NCI-H146 treated with DMSO at 0.1 percent for 48 hours (cell line): ENCODE results near the gene NHERF1.

Source experiments
- DNase-seq: peaks from one replicate; lab custom pipeline; 2025; ENCODE audit not compliant: unreplicated experiment; lab: John Stamatoyannopoulos, UW

Gene NHERF1

DNA sequence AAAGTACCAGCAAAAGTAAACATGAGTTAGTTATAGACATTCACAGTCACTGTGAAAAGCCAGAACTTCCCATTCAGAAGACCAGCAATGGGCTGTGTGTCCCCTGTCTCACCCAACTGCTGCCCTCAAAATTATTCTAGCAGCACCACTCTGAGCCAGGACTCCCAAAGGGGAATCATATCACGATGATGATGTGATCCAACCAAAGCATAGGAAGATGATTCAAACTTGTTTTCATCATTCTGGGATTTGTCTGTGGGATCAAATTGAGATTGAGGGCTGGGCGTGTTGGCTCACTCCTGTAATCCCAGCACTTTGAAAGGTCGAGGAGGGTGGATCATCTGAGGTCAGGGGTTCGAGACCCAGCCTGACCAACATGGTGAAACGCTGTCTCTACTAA, 34.1 kb downstream of the NHERF1 start:
- DNase-seq: no peak

DNA sequence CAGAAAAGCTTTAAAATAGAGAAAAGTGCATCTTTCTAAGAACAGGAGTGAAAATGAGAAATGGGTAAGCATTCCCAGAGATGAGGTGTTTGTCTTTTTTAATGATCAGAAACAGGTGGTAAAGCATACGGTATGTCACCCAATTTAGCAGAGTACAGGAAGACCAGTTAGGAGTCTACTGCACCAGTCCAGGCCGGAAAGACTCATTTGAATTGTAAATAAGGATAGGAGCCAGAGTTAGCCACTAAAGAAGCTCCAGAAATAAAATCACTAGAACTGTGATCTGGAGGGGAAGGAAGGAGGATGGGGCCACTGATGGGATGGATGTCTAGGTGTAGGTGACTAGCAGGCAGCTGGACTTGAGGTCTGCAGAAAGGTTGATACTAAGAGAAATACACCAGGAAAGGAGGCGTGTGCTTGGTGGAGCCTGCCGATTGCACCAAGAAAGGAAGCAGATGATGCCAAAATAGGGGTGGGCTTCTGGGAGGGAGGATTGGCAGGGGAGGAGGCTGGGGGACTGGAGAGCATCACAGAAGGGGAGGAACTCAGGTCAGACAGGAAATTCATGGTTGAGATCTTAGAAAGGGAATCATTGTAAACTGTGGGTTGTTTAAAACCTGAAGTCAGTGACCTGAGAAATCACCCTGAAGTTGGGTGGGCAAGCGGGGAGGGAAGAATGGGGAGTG, 35.8 kb downstream of the NHERF1 start:
- no peak for DNase-seq

DNA sequence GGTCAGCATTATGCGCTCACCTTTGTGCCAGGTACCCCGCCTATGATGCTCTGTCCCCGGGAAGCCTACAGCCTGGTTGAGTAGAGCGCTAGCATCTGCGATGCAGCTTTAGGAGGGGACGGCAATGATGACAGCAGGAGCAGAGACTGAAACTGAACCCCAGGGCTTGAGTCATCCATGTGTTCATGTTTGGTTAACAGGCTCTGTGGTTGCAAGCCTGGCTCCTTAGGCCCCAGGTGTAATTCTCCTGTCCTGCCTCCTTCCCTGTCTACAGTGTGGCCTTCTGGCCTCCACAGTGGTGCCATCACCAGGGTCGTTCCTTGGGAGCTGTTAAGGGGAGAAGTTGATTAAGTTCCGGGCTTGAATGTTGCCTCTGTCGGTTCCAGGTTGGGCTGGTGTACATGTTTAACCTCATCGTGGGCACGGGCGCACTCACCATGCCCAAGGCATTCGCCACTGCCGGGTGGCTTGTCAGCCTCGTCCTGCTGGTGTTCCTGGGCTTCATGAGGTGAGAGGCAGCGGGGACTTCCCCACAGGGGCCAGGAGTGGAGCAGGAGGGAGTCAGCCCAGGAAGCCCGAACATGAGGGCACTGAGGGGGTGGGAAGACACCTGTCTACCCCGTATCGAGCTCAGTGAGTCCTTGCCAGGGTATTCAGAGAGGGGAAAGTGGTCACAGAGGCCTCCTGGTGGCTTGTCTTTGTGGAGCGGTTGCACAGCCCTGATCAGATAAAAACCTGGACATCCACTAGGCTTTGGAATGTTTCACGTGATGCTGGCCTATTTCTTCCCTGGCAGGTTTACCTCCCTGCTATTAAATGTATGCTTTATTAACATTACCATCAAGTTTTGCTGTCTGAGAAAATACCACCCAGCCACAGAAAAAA, 36.9 kb downstream of the NHERF1 start:
- no peak for DNase-seq

DNA sequence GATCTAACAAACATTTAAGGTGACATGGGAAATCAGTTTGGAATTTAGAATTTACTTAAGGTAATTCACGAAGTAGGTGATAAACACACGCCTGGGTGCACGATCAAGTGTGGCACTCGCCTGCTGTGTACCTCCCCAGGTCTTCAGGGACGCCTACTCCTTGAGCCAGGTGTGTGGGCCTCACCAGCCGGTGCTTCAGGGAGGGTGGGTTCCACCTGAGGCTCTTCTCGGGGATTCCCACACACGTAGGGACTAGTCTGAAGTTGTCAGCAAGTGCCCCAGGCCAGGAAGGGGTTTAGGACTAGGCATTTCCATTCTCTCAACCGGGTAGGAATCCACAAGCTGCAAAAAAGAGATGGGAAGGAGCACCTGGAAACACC, 37.5 kb downstream of the NHERF1 start:
- no peak for DNase-seq

DNA sequence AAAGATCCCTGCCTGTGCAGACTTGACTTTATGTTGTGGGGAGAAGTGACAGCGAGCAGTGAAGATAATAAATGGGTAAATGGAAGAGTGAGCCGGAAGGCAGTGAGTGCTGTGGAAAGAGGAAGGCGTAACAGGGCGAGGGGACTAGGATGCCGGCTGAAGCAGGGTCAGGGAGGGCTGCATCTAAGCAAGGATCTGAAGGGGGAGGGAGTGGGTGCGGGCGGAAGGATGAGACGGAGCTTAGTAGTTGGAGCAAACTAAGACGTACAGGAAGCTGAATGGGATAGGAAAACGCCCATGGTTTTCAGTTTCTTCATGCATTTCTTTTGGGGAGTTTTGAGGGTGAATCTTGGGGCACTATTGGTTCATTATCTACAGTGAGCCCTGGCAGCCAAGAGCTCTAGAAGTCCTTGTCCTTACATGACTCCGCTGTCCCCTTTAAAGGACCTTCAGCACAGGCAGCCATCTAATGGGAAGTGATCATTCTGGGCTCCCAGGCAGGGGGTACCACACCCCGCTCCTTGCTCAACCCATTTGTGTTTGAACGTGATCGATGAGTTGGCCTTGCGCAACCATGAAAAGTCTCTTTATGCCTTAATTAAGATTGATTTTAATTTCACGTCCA, 38.1 kb downstream of the NHERF1 start:
- DNase-seq: no peak

DNA sequence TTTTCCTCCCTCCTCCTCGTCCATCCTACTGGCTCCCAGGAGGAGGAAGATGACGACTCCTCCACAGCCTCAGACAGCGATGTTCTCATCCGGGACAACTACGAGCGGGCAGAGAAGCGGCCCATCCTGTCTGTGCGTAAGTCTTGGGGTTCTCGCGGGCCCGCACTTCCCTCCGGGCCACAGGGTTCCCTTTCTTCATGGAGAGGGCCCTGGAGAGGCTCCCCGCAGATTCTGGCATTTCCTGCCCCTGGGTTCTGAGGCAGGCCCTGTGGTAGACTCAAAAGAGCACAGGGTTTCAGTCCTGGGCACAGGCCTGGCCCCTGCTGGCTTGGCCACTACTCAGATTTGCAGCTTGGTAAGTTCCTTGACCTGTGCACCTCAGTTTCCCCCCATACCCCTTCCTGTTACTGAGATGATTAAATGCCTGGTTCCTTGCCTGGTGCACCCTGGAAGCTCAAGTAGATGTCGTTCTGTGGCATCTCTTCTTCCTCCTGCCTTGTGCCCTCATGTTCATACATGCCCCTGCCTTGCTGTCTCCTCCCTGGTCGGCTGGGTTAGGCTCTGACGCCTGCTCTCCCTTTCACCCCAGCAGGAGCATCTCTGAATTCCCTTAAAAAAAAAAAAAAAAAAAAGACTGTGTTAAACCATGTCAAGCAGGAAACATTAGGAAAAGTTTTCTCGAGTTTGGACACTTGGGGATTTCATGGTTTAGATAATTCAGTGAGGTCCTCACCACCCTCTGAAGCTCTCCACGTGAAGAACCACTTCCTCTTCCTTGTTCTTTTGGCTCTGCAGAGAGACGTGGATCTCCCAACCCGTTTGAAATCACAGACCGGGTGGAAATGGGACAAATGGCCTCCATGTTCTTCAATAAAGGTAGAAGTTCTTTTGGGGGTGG, 42.0 kb downstream of the NHERF1 start:
- no peak for DNase-seq

DNA sequence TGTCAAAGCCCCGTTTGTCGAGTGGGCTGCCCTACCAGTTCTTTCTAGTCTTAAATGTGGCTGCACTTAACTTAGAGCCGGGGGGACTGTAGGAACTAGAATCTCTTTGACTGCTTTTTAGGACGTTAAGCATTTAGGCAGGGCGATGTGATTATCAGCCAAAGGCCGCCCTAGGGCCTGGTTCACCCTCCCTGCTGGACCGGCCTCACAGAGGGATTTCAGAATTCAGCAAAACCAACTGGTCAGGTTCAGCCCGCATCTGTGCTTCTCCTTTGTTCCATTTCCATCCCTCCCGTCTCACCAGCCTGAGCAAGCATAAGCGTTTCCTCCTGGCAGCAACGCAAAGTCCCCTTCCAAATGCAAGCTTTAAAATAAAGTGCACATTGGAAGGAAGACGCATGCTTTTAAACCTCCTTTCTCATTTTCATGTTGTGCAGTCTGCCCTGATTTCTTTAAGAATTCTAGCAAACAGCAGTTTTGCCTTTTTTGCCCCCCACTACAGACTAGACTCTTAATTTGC, 44.2 kb downstream of the NHERF1 start:
- DNase-seq: no peak

DNA sequence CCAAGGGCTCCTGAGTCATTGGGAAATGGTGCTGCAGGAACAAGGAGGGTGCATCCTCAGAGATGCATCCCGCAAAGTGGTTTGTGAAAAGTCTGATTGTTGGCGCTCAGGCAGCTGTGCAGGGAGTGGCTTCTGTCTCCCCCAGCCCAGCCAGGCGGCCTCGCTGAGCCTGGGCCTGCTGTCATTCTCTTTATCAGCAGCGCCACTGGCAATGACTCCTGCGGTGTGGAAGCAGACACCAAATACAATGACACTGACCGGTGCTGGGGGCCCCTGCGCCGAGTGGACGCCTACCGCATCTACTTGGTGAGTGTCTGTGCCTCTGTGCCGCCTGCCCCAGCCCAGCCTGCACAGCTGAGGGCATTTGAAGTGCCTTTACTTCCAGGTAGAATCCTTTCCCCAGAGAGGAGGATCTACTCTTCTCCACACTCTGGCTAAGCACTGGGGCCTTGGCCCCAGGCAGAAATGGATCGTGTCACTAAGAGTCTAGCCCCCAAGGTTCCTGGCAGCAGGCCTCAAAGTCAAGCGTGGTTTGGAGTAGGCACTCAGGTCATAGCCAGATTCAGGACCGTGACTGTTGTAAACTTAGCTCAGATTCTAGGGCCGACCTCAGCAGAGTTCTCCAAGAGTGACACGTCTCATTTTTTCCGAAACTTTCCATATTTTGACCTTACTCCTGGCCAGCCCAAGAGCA, 47.0 kb downstream of the NHERF1 start:
- no peak for DNase-seq

DNA sequence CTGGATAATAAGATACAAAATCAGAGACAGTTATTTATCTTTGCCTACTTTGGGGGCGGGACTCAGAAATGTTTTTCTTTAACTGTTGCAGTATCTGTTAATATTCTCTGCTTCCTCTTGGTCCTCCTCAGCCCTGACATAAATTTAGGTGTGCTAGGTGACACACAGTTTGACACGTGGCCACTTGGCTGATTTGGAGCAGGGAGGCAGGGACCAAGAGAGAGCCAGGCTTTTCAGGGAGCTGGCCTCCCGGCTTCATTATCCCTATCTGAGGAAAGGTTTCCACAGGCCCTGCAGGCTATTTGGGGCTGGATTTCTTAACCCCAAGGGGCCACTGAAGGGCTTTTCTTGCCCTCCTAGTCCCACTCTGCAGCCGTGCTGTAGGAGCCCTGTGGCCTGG, 47.8 kb downstream of the NHERF1 start:
- no peak for DNase-seq

DNA sequence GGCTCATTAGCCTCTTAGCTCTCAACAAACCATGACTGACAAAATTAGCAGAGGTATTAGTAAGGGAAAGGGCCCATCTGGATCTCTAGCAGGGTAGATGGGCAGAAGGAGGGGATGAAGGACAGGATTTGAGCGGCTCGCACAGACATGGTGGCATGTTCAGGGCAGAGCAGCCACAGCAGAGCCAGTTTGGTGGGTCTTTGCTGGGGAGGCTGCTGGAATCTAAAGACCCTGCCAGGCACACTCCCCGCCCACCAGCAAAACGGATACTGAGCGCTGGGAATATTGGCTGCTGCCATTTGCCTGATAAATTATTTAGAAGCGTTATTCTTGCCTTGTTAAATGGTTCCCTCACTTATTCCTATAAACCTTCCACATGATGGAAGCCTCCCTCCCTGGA, 48.4 kb downstream of the NHERF1 start:
- no peak for DNase-seq

DNA sequence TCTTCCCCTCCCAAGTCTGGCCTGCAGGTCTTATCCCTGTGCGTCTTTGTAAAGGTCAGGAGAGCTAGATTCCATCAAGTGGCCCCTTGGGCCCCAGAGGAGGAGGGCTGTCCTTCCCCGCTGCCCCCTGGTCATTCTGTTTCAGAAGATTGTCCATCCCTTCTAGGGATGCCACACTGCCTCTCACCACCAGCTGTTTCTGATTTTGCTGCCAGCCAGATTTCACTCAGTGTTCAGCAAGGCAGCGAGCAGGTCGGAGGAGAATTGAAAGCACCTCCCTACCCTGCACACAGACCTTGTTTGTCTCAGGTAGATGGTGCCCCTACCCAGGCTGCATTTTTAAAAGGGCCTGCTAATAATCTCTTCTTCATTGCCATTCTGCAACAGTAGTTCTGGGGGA, 49.4 kb downstream of the NHERF1 start:
- no peak for DNase-seq

DNA sequence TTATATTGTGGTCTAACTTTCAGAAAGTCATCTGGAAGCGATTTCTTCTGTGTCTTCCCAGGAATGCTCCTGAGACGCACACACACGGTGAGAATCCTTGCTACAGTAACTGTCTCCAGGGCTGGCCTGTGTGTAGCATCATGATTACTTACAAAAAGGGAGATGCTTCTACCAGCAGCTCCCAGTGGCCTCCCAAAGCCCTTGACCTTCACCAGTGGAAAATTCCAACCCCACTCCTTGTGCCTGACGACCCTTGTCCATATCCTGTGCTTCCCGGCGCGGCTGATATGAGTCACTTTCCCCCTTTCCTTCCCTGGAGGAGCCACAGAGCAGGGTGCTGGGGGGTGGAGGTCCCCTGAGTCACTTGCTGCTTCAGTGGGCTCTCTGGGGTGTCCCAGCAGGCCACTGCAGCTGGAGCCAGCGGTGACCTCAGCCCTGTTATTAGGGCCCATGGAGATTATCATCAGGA, 49.8 kb downstream of the NHERF1 start:
- DNase-seq: no peak

DNA sequence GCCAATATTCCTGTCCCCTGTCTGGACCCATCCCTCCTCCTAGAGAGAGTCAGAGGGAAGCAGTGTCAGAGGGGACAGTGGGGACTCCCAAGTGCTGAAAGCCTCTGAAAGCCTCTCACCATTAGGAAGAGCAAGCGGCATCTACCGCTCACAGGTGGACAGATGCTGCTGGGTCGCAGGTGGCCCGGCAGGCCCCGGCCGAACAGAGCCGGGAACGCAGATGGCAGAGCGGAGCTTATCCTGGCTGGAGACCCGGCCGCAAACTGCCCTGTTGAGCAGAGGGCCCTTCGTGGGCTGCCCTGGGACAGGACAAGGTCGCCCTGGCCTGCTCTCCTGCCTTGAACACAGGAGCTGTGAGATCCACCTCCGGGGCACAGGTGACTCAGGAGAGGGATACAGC, 50.7 kb downstream of the NHERF1 start:
- DNase-seq: no peak

DNA sequence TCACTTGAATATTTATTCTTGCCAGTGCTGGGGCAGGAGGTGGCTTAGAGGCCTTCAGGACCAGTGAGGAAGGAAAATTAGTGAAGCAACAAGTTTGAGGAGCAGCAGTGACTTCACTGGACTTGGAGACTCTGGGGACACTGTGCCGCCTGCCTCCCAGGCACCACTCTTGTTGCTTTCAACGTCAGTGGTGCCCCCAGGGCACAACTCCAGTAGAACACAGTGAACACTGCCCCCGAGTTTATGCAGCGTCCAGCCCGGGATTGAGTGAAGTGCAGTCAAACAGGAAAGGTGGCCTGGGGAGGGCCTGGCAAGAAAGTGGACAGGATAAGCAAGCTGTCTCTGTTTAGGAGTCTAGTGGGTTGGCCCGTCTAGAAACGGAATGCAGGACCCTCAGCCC, 52.1 kb downstream of the NHERF1 start:
- DNase-seq: no peak

DNA sequence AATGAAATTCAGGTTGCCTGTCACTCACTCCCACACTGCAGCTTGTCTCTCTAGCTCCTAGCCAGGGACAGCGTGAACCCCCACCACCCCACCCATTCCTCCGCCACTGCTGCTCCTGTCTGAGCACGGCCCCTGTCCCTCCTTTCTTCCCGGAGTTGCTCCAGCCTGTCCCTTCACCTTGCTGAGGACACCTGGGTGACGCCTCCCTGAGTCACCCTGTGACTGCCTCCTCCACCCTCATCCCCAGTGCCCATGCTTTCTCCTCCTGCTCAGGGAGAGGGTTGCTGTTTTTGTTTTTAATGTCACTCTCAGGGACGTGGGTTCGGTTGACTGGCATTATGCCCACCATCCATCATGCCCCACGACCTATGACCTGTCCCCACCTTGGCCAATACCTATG, 53.5 kb downstream of the NHERF1 start:
- DNase-seq: no peak

DNA sequence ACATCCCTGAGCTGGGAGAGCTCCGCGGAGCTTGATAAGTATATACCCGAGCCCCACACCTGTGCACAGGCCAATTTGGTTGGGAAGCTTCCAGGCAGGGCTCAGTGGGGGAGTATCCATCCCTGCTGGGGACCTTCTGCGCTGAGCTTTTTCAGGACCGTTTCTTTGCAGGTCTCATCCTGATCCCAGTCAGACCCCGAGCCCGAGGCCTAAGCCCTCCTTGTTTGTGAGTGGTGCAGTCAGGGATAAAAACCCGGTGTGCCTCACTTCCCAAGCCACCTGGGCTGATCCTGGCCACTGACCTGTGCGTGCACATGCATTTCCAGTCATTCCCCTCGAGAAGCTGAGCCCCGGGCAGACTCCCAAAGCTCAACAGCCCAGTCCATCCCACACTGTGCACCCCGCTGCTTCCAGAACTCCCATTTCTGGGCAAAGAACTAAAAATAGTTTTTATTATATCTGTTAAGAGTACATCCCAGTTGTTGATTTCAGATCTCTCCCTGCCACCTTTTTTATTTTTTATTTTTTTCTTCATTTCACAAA, 55.0 kb downstream of the NHERF1 start:
- no peak for DNase-seq

DNA sequence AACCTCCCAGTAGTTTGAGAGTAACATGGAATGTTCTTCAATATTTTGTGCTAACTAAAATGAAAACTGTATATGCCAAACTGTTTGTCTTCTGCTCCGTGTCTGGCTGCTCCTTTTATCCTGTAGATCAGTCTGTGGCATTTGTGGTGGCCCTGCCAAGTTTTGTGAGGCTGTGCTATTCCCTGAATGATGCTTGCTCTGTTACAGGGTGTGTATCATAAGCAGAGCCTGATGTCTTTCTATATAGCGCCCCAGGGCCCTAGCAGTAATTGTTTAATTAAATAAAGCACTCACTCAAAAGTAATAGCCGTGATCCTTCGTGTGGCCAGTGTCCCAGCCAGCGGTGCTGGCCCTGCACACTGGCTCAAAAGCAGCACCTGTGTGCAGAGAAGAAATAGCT, 55.5 kb downstream of the NHERF1 start:
- DNase-seq: no peak

DNA sequence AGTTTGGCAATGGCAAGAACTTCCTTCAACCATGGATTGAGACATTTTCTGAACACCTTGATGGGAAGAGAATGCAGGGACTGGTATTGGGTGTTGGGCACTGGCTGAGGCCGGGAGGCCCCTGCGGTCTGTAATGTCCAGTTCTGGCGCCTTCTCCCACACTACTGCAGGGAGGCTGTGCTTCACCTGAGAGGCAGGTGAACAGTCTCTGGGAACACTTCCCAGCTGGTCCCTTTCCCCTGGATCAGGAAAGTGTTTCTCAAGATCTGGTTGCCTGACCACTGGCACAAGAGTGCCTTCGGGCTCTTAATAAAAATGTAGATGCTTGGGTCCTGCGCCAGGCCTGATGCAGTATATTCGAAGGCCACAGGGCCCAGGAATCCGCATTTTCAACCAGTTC, 56.3 kb downstream of the NHERF1 start:
- no peak for DNase-seq

DNA sequence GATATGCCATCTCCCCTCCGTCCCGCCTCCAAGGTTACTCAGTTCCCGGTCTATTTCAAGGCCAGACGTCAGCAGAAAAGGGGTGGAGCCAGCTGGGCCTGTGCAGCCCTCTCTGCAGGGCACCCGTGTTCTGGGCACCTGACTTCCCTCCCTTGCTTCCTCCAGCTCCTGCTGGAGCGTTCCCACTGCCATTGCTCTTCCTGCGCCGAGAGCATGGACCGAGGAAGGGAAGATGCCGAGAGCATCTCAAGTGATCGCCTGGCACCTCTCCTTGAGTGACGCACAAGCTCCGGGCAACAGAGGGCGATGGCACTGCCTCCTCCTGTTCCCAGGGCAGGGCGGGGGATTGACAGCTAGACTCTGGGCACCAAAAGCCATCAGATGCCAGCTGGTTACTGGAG, 57.2 kb downstream of the NHERF1 start:
- DNase-seq: no peak

DNA sequence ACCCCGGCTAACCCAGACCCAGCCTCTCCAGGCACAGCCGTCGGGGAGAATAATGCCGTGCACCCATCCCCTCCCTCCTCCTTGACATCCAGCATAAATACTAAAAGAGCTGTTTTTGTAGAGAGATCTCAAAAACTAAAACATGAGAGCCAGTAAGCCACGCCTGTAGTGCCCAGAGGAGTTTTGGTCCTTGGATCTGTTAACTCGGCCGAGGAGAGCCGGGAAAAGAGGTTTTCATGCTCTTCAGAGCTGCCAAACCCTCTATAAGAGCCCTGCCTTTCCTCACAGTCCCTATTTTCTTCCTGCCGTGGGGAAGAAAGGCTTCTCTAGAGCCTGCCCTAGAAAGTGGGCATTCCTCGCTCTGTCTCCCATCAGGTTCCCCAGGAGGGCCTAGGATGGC, 57.9 kb downstream of the NHERF1 start:
- no peak for DNase-seq
